ENCODE measurements around the gene OR6N1.

Gene OR6N1

DNA sequence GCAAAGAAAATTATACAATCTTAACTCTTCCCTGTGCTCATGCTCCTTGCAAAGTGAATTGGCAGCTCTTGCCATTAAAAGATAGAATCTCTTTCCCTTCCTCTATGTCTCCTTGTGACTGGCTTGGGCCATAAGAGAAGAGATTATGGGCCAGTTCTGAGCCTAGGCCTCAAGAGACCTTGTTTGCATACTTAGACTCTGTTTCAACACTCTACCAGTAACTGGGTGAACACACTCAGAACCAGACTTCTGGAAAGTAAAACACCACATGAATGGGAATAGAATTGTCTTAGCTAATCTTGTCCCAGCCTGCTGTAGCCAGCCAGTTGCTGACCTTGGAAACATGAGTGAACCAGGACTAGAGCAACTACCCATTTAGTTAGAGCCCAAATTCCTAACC, 36.1 kb downstream of the OR6N1 start:
- DNase-seq: no peak

GRCh38 chr1:158732524-158732923, 39.5 kb downstream of the OR6N1 start:
- no peak for DNase-seq

GRCh38 chr1:158731707-158732106, 40.3 kb downstream of the OR6N1 start:
- no peak for DNase-seq

- no peak for DNase-seq
Measured at GRCh38 chr1:158730453-158730852, 41.5 kb downstream of the OR6N1 start.

DNA sequence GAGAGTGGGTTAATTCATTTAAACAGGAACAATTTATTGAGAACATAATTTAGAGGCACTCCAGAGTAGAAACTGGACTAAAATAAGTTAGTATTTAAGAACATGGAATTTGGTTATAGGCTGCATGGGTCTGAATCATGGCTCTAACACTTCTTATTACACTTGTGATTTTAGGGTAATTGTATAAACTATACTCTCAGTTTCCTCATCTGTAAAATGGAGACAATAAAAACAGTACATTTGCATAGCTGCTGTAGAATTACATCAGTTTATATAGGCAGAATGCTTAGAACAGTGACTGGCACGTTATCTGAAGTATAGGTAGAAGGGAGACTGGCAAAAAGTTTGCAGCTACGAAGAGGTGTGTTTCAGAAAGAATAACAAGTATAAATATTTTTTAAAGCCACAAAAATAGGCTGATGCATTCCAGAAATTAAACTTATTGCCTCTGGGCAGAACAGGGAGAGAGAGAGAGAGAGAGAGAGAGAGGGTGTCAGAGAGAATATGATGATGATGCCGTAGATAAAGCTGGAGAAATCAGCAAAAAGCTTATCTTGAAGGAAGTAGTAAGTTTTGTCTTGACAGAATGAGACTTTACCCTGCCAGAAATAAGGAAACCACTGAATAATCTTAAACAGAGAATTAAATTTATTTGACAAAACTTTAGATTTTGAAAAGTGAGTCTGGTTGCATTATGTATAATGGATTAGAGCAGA, 43.3 kb downstream of the OR6N1 start:
- no peak for DNase-seq

DNA sequence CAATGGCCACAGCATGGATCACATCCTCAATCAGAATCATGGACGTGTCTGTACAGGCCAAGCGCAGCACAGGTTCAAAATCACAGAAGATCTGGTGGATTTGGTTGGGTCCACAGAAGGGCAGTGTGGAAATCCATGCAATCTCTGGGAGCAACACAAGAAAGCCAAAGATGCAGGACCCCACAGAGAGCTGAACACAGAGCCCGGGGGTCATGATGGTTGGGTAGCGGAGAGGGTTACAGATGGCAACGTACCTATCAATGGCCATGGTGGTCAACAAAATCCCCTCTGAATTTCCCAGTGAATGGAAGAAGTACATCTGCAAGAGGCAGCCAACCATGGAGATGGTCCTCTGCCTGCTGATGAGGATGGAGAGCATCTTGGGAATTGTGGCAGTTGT, 47.6 kb downstream of the OR6N1 start:
- DNase-seq: no peak

GRCh38 chr1:158720620-158721019, 51.4 kb downstream of the OR6N1 start, which contains the start of gene OR6K3:
OR6K3 (minus strand) TSS chr1:158720720; CDS start chr1:158718115, 2,605 bp downstream.
- no peak for DNase-seq

DNA sequence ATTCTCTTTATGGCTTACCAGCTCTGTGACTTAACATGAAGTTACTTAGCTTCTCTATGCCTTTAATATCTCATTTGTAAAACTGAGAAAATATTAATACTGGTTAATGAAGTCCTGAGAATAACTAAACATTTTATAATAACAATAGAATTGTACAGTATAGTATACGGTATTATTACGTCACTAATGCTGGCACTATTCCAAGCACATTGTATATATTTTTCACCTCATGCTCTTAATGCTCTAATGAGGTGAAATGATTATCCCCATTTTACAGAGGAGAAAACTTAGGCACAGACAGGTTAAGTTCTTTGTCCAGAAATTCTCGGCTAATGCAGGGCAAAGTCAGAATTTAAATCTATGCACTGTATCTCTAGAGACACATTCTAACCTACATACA, 52.3 kb downstream of the OR6N1 start:
- no peak for DNase-seq

DNA sequence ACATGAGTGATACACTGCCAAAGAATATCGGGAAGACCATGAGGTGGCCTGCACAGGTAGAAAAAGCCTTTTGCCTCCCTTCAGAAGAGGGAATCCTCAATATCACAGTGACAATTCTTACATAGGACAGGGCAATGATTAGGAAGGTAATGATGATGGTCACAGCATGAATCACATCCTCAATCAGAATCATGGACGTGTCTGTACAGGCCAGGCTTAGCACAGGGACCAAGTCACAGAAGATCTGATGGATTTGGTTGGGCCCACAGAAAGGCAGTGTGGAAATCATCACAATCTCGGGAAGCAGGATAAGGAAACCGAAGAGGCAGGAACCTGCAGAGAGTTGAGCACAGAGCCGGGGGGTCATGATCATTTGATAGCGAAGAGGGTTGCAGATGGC, 54.7 kb downstream of the OR6N1 start:
- no peak for DNase-seq

- no peak for DNase-seq
Measured at GRCh38 chr1:158716335-158716734, 55.7 kb downstream of the OR6N1 start.

DNA sequence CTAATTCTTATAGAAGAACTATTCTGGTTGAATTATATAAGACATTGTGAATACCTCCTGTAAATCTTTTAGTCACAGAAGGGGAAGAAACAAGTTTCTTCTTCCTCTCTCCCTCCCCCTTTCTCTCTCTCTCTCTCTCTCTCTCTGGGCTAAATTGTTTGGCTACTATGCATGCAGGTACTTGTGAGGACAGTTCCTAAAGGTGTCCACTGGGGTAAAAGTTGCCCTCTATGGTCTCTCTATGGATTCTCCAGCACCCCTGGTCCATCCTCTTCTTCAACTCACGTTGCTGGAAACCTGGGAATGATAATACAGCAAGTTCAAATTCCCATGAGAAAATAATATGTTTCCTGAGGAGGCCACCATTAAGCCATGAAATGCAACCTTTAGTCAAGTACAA, 57.2 kb downstream of the OR6N1 start:
- no peak for DNase-seq

All from stimulated activated CD4-positive, alpha-beta T cell treated with anti-CD3 and anti-CD28 coated beads, Interleukin-4, amount 100 ng/mL, for 4 hours (primary cell).